Upper lobe of left lung (tissue), 4 donors: ENCODE measurements around the gene CFAP45.

ENCODE experiments used
- POLR2A ChIP-seq, 4 donors: fragments of 450-650 bp; IDR thresholded peaks; one replicate each; pipeline ENCODE4 v1.5.1; 2016 to 2017; ENCODE audit warnings: antibody characterized with exemption in 4 of 4, mild to moderate bottlenecking in 2 of 4
- TF ChIP-seq, protein P1 (sequence below), 6 experiments: fragments of 450-650 bp in 4 of 6; fragments of 200-600 bp in 2 of 6; sonication (generic) in 2 of 6; IDR thresholded peaks; one replicate each; pipeline ENCODE4 v1.5.1; 2016 to 2019; ENCODE audit warnings: antibody characterized with exemption in 6 of 6

DNA sequence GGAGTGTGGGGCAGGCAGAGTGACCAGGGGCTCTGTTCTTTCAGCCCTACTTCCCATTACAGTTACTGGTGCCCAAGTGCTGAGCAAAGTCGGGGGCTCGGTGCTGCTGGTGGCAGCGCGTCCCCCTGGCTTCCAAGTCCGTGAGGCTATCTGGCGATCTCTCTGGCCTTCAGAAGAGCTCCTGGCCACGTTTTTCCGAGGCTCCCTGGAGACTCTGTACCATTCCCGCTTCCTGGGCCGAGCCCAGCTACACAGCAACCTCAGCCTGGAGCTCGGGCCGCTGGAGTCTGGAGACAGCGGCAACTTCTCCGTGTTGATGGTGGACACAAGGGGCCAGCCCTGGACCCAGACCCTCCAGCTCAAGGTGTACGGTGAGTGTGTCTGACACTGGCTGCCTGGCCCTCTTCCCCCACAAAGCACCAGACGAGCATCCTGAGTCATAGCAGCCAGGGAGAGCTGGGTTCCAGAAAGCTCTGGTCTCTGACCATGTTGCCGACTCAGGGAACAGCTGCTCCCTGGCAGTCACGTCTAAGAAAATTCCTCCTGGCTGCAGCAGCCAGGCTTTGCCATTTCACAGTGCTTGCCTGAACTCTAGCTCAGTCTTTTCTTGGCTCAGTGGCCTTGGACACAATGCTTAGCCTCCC lies 70.0 kb downstream of the CFAP45 start:
- TF ChIP-seq, protein P1, sequence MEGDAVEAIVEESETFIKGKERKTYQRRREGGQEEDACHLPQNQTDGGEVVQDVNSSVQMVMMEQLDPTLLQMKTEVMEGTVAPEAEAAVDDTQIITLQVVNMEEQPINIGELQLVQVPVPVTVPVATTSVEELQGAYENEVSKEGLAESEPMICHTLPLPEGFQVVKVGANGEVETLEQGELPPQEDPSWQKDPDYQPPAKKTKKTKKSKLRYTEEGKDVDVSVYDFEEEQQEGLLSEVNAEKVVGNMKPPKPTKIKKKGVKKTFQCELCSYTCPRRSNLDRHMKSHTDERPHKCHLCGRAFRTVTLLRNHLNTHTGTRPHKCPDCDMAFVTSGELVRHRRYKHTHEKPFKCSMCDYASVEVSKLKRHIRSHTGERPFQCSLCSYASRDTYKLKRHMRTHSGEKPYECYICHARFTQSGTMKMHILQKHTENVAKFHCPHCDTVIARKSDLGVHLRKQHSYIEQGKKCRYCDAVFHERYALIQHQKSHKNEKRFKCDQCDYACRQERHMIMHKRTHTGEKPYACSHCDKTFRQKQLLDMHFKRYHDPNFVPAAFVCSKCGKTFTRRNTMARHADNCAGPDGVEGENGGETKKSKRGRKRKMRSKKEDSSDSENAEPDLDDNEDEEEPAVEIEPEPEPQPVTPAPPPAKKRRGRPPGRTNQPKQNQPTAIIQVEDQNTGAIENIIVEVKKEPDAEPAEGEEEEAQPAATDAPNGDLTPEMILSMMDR (IDR thresholded peaks at IDR 0.05): no peak
- no peak for TF ChIP-seq POLR2A (IDR thresholded peaks at IDR 0.05)
